AG10803 (cell line): ENCODE measurements around the gene NUB1.

Experiments used
- DNase-seq: peaks from one replicate; pipeline ENCODE4 v3.0.0; 2010; ENCODE audit warnings: low read depth
- H3K4me3 ChIP-seq: 2 replicates; pipeline ENCODE4 v1.5.1; 2011; ENCODE audit warnings: mild to moderate bottlenecking, low read length, control low read depth
- TF ChIP-seq, protein P1 (sequence below): conservative IDR thresholded peaks from 2 replicates; pipeline ENCODE4 v1.5.1; 2011; ENCODE audit warnings: mild to moderate bottlenecking, low read length, control low read depth, inconsistent platforms

Gene NUB1

DNA sequence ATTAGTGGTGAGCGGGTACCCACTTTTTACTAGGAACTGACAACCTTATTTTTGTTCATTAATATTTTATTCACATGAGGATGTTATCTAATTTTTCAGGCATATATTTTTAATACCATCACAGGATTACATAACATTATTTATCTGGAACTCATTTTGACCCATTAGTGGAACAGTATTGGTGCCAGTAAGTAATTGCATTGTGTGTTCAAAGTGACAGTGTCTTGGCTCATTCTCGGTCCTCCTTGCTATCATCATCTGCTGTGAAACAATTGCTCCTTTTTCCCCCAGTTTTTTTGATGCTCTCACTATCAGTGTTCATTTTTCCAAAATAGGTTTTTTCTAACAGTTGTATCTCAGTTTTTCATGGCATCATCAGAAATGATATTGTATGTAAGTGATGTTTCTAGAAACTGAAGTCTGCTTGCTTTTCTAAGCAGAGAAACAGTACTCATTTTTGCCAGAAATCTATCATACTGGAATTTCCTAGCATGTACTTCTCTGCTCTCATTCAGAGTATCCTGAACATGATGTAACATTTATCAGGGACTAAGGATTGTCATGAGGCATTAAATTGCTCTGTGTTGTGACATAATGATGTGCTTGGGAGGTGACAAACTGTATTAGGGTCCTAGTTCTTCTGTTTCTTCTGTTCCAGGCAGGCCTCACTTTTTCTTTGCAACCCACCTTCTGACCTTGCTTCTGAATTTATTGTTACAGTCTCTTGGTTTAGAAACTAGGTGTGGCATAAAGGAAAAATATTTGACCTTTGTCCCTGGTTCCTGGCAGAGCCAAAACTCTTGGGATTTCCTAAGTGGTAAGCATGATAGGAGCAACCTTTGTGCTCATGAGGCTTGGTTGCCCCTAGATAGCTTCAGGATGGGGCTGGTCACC, 4.2 kb downstream of the NUB1 start:
- DNase-seq = no peak
- TF ChIP-seq, protein P1, sequence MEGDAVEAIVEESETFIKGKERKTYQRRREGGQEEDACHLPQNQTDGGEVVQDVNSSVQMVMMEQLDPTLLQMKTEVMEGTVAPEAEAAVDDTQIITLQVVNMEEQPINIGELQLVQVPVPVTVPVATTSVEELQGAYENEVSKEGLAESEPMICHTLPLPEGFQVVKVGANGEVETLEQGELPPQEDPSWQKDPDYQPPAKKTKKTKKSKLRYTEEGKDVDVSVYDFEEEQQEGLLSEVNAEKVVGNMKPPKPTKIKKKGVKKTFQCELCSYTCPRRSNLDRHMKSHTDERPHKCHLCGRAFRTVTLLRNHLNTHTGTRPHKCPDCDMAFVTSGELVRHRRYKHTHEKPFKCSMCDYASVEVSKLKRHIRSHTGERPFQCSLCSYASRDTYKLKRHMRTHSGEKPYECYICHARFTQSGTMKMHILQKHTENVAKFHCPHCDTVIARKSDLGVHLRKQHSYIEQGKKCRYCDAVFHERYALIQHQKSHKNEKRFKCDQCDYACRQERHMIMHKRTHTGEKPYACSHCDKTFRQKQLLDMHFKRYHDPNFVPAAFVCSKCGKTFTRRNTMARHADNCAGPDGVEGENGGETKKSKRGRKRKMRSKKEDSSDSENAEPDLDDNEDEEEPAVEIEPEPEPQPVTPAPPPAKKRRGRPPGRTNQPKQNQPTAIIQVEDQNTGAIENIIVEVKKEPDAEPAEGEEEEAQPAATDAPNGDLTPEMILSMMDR = no peak
- H3K4me3 ChIP-seq = no peak overlapping the region

DNA sequence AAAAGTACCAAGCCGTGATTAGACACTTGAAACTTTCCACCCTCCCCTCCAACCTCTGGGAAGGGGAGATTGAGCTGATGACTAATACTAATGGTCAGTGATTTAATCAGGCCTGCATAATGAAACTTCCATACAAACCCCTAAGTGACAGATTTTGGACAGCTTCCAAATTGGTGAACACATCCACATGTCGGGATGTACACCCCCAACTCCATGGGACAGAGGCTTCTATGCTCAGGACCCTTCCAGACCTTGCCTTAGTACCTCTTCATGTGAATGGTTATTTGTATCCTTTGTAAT, 4.8 kb downstream of the NUB1 start:
- no peak for DNase-seq
- TF ChIP-seq, protein P1 = no peak
- H3K4me3 ChIP-seq = no peak overlapping the region

DNA sequence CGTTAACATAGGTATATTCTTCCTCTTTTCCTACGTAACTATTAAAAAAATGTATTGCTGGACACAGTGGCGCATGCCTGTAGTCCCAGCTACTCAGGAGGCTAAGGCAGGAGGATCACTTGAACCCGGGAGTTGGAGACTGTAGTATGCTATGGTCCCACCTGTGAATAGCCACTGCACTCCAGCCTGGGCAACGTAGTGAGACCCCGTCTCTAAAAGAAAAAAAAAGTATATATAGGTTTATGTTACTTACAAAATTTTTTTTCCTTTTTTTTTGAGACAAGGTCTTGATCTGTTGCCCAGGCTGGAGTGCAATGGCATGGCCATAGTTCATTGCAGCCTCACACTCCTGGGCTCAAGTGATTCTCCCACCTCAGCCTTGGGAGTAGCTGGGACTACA, 5.6 kb downstream of the NUB1 start:
- no peak overlapping the region for H3K4me3 ChIP-seq
- TF ChIP-seq, protein P1 = no peak
- no peak for DNase-seq

DNA sequence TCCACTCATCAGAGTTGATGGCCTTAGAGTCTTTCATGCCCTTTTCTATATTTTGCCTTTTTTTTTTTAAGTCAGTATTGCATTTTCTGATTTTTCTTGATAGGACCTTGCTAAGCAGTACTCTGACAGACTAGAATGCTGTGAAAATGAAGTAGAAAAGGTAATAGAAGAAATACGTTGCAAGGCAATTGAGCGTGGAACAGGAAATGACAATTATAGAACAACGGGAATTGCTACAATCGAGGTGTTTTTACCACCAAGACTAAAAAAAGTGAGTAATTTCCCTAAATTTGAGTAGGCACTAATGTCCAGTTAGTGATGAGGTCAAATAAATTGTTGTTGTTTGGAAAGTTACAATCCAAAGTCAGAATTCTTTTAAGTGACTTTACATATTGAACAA, 7.4 kb downstream of the NUB1 start:
- no peak overlapping the region for H3K4me3 ChIP-seq
- TF ChIP-seq, protein P1 = no peak
- no peak for DNase-seq

DNA sequence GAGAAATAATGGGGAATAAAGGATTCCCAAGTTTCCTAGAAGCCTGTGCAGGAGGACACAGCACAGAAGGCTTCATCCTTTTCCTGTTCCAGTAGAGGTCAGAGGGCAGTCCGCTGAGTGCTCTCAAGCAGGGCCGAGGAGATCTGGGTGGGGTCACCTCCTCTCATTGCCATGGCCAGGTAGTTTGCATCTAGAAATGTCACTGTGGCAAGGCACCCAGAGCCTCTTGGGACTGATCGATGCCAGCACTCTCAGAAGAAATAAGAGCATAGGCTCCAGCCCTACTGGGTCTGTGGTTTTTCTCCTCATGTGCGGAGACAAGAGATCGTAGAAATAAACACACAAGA, 7.9 kb downstream of the NUB1 start:
- H3K4me3 ChIP-seq = no peak overlapping the region
- no peak for DNase-seq
- TF ChIP-seq, protein P1 = no peak

DNA sequence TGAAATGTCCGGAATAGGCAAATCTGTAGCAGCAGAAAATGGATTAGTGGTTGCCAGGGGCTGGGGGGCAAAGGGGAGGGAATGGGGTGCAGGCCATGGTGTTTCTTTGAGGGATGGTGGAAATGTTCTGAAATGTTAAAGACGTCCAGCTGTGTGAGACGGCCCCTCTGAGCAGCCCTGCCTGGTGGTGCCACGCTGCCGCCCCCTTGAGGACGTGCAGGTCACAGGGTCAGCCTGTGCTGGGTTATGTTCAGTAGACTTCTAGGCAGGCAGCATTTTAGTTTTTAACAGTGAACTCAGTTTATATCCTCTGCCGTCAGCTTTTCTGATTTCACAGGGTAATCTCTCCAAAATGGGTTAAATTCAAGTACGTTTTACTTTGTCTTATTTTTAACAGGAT, 9.4 kb downstream of the NUB1 start:
- TF ChIP-seq, protein P1 = no peak
- DNase-seq = no peak
- no peak overlapping the region for H3K4me3 ChIP-seq

DNA sequence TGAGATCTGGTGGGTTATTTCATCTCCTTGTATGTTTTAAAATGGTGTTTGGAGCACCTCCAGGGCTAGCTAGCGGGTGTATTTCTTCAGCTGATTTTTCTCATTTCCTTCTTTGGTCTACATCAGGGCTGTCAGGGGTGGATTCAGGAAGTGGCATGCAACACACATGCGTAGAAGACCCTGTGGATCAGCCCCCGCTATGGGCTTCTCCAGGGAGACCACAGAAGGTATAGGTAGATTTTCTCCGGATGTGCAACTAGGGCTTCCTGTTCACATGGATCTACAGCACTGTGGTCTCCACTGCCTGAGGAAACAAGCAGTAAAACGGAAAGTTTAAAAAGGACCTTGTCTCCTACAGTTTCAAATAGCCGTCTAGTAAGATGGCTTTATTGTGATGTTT, 10.4 kb downstream of the NUB1 start:
- TF ChIP-seq, protein P1 = no peak
- no peak for DNase-seq
- no peak overlapping the region for H3K4me3 ChIP-seq
